Activated B cell treated with CpG ODN at 0.5 μM for 24 hours (primary cell): ENCODE data around the gene CD300H. TPM values are rescaled to one million over a fixed set of nuclear protein-coding genes. Genes with fewer than 3 reads are reported as not detected.
"Not testable (repeated sequence)": the region's sequence is repeated elsewhere in the genome, so short reads cannot be mapped to it uniquely, and the experiment has no call there.

ENCODE experiments used
- ATAC-seq: fragments of 200-7000 bp; cut with Tn5 transposase; one replicate; pipeline ENCODE4 v1.10.0; 2021; ENCODE audit warnings: low read depth, mild to moderate bottlenecking, moderate library complexity
- CTCF ChIA-PET: fragments of 350-600 bp; sonication (Branson Sonifier 250); formaldehyde crosslinking; loops from one replicate; lab custom pipeline; 2021; ENCODE audit warnings: antibody characterized with exemption; lab: Charles Lee
- POLR2A ChIA-PET: fragments of 350-600 bp; sonication (Branson Sonifier 250); formaldehyde crosslinking; loops from one replicate; lab custom pipeline; 2021; ENCODE audit warnings: antibody characterized with exemption; lab: Charles Lee
- DNase-seq: peaks from one replicate; pipeline ENCODE4 v3.0.0; 2022
- H3K27ac Mint-ChIP-seq: one replicate; pipeline ENCODE4 v1.8.0; 2020; ENCODE audit warnings: mixed read lengths
- H3K27me3 Mint-ChIP-seq: one replicate; pipeline ENCODE4 v1.8.0; 2021; ENCODE audit warnings: mixed read lengths
- H3K36me3 Mint-ChIP-seq: one replicate; pipeline ENCODE4 v1.8.0; 2021; ENCODE audit warnings: low read depth, mixed read lengths
- H3K4me1 Mint-ChIP-seq: one replicate; pipeline ENCODE4 v1.8.0; 2021; ENCODE audit warnings: mixed read lengths
- H3K4me3 Mint-ChIP-seq: one replicate; pipeline ENCODE4 v1.8.0; 2020; ENCODE audit warnings: mild to moderate bottlenecking, mixed read lengths
- H3K9me3 Mint-ChIP-seq: one replicate; pipeline ENCODE4 v1.8.0; 2020; ENCODE audit warnings: mixed read lengths
- CTCF ChIP-seq: fragments of 200-600 bp; IDR thresholded peaks from one replicate; pipeline ENCODE4 v1.8.0; 2022; ENCODE audit warnings: antibody characterized with exemption, mild to moderate bottlenecking
- intact Hi-C: fragments of 100-400 bp; cut with micrococcal nuclease; formaldehyde crosslinking; loops from one replicate; pipeline ENCODE4 v1.15.1; 2024
- total RNA-seq: library from RNA; stranded (reverse); gene quantifications from 2 replicates; pipeline ENCODE4 v1.2.3, GENCODE V29; 2022

CD300H gene
- total RNA-seq, 1 donor from 2014 or later, result not detected

GRCh38 chr17:74563358-74563757 is 4.0 kb downstream of the CD300H start:
- H3K27me3 Mint-ChIP-seq, result peaks cover 21% of the 10 kb centered on the region
- H3K9me3 Mint-ChIP-seq, result peaks cover 3% of the 10 kb centered on the region
- TF ChIP-seq CTCF, result no peak
- no peak overlapping the region for H3K27ac Mint-ChIP-seq
- ATAC-seq, result no peak
- CTCF ChIA-PET, result no interaction called here
- H3K4me3 Mint-ChIP-seq, result no peak overlapping the region
- peaks cover 18% of the 10 kb centered on the region for H3K4me1 Mint-ChIP-seq
- no peak for DNase-seq
- intact Hi-C loops, result no loop called here
- POLR2A ChIA-PET, result no interaction called here
- no peaks in the 10 kb centered on the region for H3K36me3 Mint-ChIP-seq

- ATAC-seq (no peak), DNase-seq (no peak)
- TF ChIP-seq CTCF, result no peak
- peaks cover 3% of the 10 kb centered on the region for H3K9me3 Mint-ChIP-seq
- no peak overlapping the region for H3K4me3 Mint-ChIP-seq
- ChIA-PET CTCF (interaction anchor here (2.1 kb wide), 1 partner anchor 96 kb away, joined by 6 read pairs; no protein-coding TSS in a partner anchor), POLR2A (no interaction called here)
- H3K27me3 Mint-ChIP-seq, result peaks cover 19% of the 10 kb centered on the region
- intact Hi-C loops, result no loop called here
- peaks cover 29% of the 10 kb centered on the region for H3K4me1 Mint-ChIP-seq
- no peak overlapping the region for H3K27ac Mint-ChIP-seq
- H3K36me3 Mint-ChIP-seq, result no peaks in the 10 kb centered on the region
These were observed 5.7 kb downstream of the CD300H start for GRCh38 chr17:74561586-74561985.

DNA sequence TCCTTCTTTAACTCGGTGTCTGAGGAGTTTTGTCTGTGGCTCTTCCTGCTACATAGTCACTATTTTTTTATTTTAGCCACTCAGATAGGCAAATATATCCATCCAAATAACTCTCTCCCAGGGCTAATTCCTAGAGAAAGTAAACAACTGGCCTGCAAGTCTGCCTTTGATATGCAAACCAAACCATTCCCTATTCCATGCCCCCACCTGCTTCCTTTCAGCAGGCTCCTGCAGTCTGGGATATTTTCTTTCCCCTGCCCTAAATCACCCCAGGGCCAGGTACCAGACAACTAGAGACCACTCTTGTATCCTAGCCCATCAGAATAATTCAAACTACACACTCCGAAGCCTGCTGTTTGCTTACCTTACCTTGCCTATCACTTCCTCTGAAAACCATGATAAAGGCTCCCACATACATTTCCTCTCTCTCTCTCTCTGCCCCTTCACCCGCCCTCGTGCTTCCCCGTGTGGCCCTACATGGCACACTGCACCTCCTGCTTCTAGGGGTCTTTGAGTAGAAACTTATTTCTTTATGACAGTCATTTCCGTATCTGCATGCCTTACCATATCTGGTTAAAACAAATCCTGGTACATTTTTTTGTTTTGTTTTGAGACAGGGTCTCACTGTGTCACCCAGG is 8.3 kb downstream of the CD300H start:
- Mint-ChIP-seq H3K4me1 (peaks cover 29% of the 10 kb centered on the region), H3K27ac (peak overlapping the region; percentile 70), H3K9me3 (peaks cover 3% of the 10 kb centered on the region), H3K27me3 (peaks cover 10% of the 10 kb centered on the region), H3K36me3 (no peaks in the 10 kb centered on the region), H3K4me3 (peak overlapping the region; percentile 3)
- ChIA-PET POLR2A (no interaction called here), CTCF (no interaction called here)
- no peak for ATAC-seq
- intact Hi-C loops, result no loop called here
- no peak for TF ChIP-seq CTCF
- no peak for DNase-seq

DNA sequence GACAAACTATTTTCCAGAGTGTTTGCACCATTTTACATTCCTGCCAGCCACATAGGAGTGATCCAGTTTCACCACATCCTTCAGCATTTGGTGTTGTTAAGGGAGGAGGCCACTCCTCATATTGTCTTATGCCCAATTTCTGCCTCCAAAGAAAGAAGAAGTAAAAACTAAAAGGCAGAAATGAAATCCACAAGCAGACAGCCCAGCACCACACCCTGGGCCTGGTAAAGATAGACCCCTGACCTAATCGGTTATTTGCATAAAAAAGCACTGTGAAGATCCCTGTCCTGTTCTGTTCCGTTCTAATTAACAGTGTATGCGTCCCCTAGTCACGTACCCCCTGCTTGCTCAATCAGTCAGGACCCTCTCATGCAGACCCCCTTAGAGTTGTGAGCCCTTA is 8.9 kb downstream of the CD300H start:
- H3K4me3 Mint-ChIP-seq, result peak overlapping the region; percentile 3
- intact Hi-C loops, H3K36me3 Mint-ChIP-seq: not testable (repeated sequence)

GRCh38 chr17:74555427-74555940 is 11.8 kb downstream of the CD300H start:
- Mint-ChIP-seq H3K4me3 (no peak overlapping the region), H3K4me1 (peaks cover 21% of the 10 kb centered on the region), H3K27ac (no peak overlapping the region), H3K9me3 (peaks cover 3% of the 10 kb centered on the region), H3K36me3 (no peaks in the 10 kb centered on the region), H3K27me3 (peaks cover 6% of the 10 kb centered on the region)
- ChIA-PET CTCF (no interaction called here), POLR2A (no interaction called here)
- TF ChIP-seq CTCF, result no peak
- intact Hi-C loops, result no loop called here
- DNase-seq, result no peak
- no peak for ATAC-seq

More for the DNA sequence above, 8.9 kb downstream of the CD300H start:
- H3K27me3 Mint-ChIP-seq, CTCF ChIA-PET, DNase-seq, H3K9me3 Mint-ChIP-seq, ATAC-seq: not testable (repeated sequence)
- Mint-ChIP-seq H3K4me1 (peaks cover 29% of the 10 kb centered on the region), H3K27ac (peak overlapping the region; percentile 70)
- POLR2A ChIA-PET, result interaction anchor here (0.6 kb wide), 1 partner anchor 738 kb away, joined by 8 read pairs; no protein-coding TSS in a partner anchor
